Right atrium auricular region (tissue), 2 donors: ENCODE results near the gene RRH. TPM values are rescaled to one million over a fixed set of nuclear protein-coding genes. Genes with fewer than 3 reads are reported as not detected.

ENCODE experiments used
- DNase-seq: peaks from one replicate; pipeline ENCODE4 v3.0.0-alpha.2; 2019; ENCODE audit warnings: low spot score
- H3K27ac ChIP-seq, 2 donors: fragments of 200-600 bp; sonication (generic); 1 replicate in 1 of 2; 2 replicates in 1 of 2; pipeline ENCODE4 v1.5.1; 2016 to 2019
- H3K27me3 ChIP-seq, 2 donors: fragments of 200-600 bp; sonication (generic); one replicate each; pipeline versions ENCODE4 v1.5.1 to v1.6.0; 2017 to 2019
- H3K36me3 ChIP-seq: fragments of 200-600 bp; sonication (generic); one replicate; pipeline ENCODE4 v1.5.1; 2016
- H3K4me1 ChIP-seq, 2 donors: fragments of 200-600 bp; sonication (generic); one replicate each; pipeline versions ENCODE4 v1.5.1 to v1.6.0; 2017 to 2019
- H3K4me3 ChIP-seq, 2 donors: fragments of 200-600 bp; sonication (generic); 1 replicate in 1 of 2; 2 replicates in 1 of 2; pipeline ENCODE4 v1.5.1; 2017 to 2019; ENCODE audit warnings: mild to moderate bottlenecking in 1 of 2, moderate library complexity in 1 of 2
- H3K9me3 ChIP-seq, 2 donors: fragments of 200-600 bp; sonication (generic); one replicate each; pipeline ENCODE4 v1.5.1; 2019
- total RNA-seq, 2 donors: library from RNA; depleted of rRNA; stranded (reverse); fragments of >200 nt; gene quantifications; one replicate each; pipeline ENCODE4 v1.1.0, GENCODE V29; 2016
- TF ChIP-seq, protein P1 (sequence below), 2 donors: fragments of 200-600 bp; sonication (generic); IDR thresholded peaks; one replicate each; pipeline ENCODE4 v1.5.1; 2019; ENCODE audit warnings: antibody characterized with exemption in 2 of 2

Gene RRH
- total RNA-seq, 2 donors from 2014 or later = not detected

DNA sequence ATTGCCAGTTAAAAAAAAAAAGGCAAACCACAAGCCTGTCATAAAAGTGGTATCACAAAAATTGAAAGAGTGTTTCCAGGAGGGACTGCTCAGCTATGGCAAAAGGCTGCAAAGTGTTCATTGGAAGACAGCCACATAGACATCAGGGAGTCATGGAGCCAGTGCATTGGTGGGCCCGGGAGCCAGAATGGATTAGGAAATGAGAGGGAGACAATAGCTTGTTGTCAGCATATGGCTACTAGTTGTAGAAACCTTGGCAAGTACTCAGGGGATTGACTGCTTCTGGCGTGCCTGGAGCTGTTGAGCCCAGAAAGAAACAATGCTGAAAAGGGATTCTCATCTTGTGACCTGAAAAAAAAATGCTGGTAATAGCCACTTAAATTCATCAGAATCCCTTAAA is 7.2 kb upstream of the RRH start:
- H3K9me3 ChIP-seq = no peaks in the 10 kb centered on the region
- TF ChIP-seq, protein P1, sequence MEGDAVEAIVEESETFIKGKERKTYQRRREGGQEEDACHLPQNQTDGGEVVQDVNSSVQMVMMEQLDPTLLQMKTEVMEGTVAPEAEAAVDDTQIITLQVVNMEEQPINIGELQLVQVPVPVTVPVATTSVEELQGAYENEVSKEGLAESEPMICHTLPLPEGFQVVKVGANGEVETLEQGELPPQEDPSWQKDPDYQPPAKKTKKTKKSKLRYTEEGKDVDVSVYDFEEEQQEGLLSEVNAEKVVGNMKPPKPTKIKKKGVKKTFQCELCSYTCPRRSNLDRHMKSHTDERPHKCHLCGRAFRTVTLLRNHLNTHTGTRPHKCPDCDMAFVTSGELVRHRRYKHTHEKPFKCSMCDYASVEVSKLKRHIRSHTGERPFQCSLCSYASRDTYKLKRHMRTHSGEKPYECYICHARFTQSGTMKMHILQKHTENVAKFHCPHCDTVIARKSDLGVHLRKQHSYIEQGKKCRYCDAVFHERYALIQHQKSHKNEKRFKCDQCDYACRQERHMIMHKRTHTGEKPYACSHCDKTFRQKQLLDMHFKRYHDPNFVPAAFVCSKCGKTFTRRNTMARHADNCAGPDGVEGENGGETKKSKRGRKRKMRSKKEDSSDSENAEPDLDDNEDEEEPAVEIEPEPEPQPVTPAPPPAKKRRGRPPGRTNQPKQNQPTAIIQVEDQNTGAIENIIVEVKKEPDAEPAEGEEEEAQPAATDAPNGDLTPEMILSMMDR (IDR thresholded peaks at IDR 0.05) = no peak
- H3K27me3 ChIP-seq = no peaks in the 10 kb centered on the region
- no peak overlapping the region for H3K4me3 ChIP-seq
- no peak for DNase-seq
- H3K27ac ChIP-seq = no peak overlapping the region
- H3K4me1 ChIP-seq = peaks cover 0 to 14% of the 10 kb centered on the region in 2 donors
- H3K36me3 ChIP-seq = peaks cover 39% of the 10 kb centered on the region

DNA sequence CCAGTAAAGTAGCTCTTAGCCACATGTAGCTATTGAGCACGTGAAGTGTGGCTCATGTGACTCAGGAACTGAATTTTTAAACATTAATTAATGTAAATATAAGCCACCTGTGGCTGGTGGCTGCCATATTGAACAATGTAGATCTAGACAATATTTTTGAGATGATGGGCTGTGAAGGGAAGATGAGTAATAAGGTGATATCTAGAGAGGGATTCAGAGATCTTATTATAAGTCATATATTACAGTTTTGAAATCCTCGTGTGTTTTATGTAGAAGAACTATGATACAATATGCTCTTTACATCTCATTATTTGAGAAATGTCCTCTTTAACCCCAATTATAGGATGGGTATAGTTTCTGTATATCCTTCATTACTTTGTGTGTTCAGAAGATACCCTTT is 6.6 kb upstream of the RRH start:
- Histone ChIP-seq H3K36me3 (peaks cover 41% of the 10 kb centered on the region), H3K27me3 (no peaks in the 10 kb centered on the region), H3K4me3 (no peak overlapping the region), H3K27ac (no peak overlapping the region), H3K4me1 (peaks cover 0 to 10% of the 10 kb centered on the region in 2 donors), H3K9me3 (no peaks in the 10 kb centered on the region)
- TF ChIP-seq, protein P1 (IDR thresholded peaks at IDR 0.05) = no peak
- no peak for DNase-seq

DNA sequence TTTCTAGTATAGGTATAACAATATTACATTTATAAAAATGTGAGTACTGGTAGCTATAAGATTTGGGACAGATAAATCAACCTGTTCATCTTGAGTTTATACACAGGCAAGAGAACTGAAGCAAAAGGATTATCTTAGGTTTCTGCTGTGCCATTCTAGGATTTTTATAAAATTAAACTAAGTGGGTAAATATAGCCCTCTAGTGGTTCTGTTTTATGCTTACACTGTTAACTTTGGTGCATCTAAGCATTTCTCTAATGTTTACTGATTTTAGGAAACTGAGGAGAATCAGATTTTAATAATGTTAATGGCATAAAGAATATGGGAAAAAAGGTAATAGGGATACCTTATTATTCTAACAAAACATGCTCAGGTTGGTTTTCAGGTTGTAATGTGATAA is 1.1 kb upstream of the RRH start:
- Histone ChIP-seq H3K4me1 (no peaks in the 10 kb centered on the region), H3K36me3 (peaks cover 29% of the 10 kb centered on the region), H3K9me3 (no peaks in the 10 kb centered on the region), H3K27me3 (no peaks in the 10 kb centered on the region), H3K4me3 (no peak overlapping the region), H3K27ac (no peak overlapping the region)
- DNase-seq = no peak
- TF ChIP-seq, protein P1 (IDR thresholded peaks at IDR 0.05) = peak in 1 of 2 donors; percentile 63

DNA sequence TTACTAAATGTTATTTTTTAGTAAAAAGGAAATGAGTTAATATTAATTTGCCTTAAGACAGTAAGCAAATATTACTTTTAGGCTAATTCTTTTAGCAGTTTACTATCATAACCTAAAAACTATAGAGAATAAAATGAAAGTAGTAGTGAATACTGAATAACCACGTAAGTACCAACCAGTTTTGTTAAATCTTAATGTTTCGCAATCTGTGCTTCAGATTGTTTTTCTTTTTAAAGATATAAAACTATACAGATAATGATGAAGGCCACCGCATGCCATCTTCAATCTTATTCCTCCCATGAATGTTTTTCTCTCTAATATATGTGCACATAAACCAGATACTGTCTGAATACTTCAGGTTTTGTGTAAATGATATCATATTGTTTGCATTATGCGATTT is 6.0 kb downstream of the RRH start:
- Histone ChIP-seq H3K27me3 (no peaks in the 10 kb centered on the region), H3K4me3 (no peak overlapping the region), H3K4me1 (no peaks in the 10 kb centered on the region), H3K36me3 (no peaks in the 10 kb centered on the region), H3K27ac (no peak overlapping the region), H3K9me3 (no peaks in the 10 kb centered on the region)
- TF ChIP-seq, protein P1 (IDR thresholded peaks at IDR 0.05) = no peak
- no peak for DNase-seq

DNA sequence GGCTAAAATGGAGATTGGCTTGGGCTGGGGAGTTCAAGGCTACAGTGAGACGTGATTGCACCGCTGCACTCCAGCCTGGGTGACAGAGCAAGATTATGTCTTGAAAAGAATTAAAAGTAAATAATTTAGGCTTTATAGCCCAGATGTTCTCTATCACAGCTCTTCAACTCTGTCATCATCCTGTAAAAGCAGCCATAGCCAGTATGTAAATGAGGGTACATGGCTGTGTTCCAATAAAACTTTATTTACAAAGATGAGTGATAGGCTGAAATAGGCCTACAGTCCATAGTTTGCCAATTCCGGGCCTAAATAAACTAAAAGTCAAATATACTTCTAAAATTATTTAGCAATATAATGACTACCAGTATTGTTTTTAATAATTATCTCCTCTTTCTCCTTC is 9.2 kb downstream of the RRH start:
- Histone ChIP-seq H3K9me3 (no peaks in the 10 kb centered on the region), H3K4me1 (no peaks in the 10 kb centered on the region), H3K27me3 (no peaks in the 10 kb centered on the region), H3K4me3 (no peak overlapping the region), H3K27ac (no peak overlapping the region), H3K36me3 (no peaks in the 10 kb centered on the region)
- TF ChIP-seq, protein P1 (IDR thresholded peaks at IDR 0.05) = no peak
- DNase-seq = no peak

DNA sequence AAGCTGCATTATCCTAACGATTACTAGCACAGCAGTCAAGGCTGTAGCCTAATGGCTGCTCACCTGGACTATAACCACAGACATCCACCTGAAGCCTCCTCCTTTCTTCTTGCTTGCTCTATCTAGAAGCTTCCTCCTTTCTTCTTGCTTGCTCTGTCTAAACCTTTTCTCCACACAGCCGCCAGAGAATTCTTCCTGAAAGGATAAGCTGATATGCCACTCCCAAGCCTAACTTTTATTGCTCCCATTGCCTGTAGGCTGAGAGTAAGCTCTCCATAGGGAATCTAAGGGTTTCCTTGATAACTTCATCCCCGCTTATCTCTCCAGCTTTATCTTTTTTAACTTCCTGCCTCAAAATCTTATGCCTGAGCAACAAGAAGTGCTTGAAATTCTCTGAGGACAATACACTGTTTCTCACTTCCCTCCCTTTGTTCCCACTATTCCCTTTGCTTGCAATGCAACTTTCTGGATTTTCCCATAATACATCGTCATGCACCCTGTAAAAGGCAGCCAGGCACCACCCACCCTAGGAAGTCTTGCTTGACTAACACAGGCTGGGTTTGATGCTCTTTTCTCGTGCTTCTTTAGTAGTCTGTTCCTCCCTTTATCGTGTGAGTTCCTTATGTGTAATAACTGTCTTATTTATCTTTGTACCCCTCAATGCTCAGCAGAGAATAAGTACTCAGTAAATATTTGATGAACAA is 18.8 kb downstream of the RRH start:
- Histone ChIP-seq H3K4me1 (no peaks in the 10 kb centered on the region), H3K9me3 (no peaks in the 10 kb centered on the region)
- TF ChIP-seq, protein P1 (IDR thresholded peaks at IDR 0.05) = no peak

More for the DNA sequence above, 18.8 kb downstream of the RRH start:
- H3K36me3 ChIP-seq = no peaks in the 10 kb centered on the region
- H3K27me3 ChIP-seq = no peaks in the 10 kb centered on the region
- DNase-seq = no peak
- H3K27ac ChIP-seq = no peak overlapping the region
- no peak overlapping the region for H3K4me3 ChIP-seq
